ENCODE data around the gene SRD5A1. TPM values are rescaled to one million over a fixed set of nuclear protein-coding genes. Genes with fewer than 3 reads are reported as not detected.
"Not testable (repeated sequence)": the region's sequence is repeated elsewhere in the genome, so short reads cannot be mapped to it uniquely, and the experiment has no call there.

Gene SRD5A1
- total RNA-seq, 1 donor from 2014 or later: 14.0 TPM

GRCh38 chr5:6636293-6636692 is 3.1 kb downstream of the SRD5A1 start:
- intact Hi-C loops (cut with micrococcal nuclease): no loop called here
- Mint-ChIP-seq H3K9me3 (no peaks in the 10 kb centered on the region), H3K27me3 (ENCODE audit: insufficient read depth) (no peaks in the 10 kb centered on the region), H3K4me1 (ENCODE audit: low read depth) (peaks cover 33% of the 10 kb centered on the region), H3K4me3 (no peak overlapping the region), H3K36me3 (ENCODE audit: low read depth) (peaks cover 12% of the 10 kb centered on the region), H3K27ac (no peak overlapping the region)
- no peak for DNase-seq (ENCODE audit: low spot score)

- intact Hi-C loops (cut with micrococcal nuclease): no loop called here
- no peaks in the 10 kb centered on the region for H3K9me3 Mint-ChIP-seq
- DNase-seq (ENCODE audit: low spot score): no peak
- no peaks in the 10 kb centered on the region for H3K27me3 Mint-ChIP-seq (ENCODE audit: insufficient read depth)
- no peak overlapping the region for H3K27ac Mint-ChIP-seq
- H3K36me3 Mint-ChIP-seq (ENCODE audit: low read depth): peaks cover 7% of the 10 kb centered on the region
- peaks cover 25% of the 10 kb centered on the region for H3K4me1 Mint-ChIP-seq (ENCODE audit: low read depth)
- no peak overlapping the region for H3K4me3 Mint-ChIP-seq
These were observed 3.8 kb downstream of the SRD5A1 start for GRCh38 chr5:6637022-6637421.

GRCh38 chr5:6637590-6637989 is 4.3 kb downstream of the SRD5A1 start:
- no peak overlapping the region for H3K4me3 Mint-ChIP-seq
- peaks cover 1% of the 10 kb centered on the region for H3K36me3 Mint-ChIP-seq (ENCODE audit: low read depth)
- no peak overlapping the region for H3K27ac Mint-ChIP-seq
- intact Hi-C loops (cut with micrococcal nuclease): no loop called here
- peaks cover 20% of the 10 kb centered on the region for H3K4me1 Mint-ChIP-seq (ENCODE audit: low read depth)
- H3K27me3 Mint-ChIP-seq (ENCODE audit: insufficient read depth): no peaks in the 10 kb centered on the region
- no peak for DNase-seq (ENCODE audit: low spot score)
- H3K9me3 Mint-ChIP-seq: no peaks in the 10 kb centered on the region

DNA sequence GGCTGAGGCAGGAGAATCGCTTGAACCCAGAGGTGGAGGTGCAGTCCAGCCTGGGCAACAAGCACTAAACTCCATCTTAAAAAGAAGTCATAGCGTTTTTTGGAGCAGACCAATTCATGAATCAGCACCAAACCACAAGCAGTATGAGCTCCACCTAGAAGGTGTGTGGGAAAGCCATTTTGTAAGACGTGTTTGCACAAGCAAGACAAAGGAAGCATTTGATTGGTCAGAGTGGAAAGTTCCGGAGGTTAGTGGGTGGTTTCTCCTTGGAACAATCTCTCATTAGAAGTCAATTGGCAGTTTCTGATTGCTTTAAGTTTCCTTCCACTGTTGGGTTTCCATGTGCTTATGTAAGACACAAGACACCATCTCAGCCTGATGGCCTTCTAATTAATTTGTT is 5.0 kb downstream of the SRD5A1 start:
- DNase-seq (ENCODE audit: low spot score): no peak
- no peaks in the 10 kb centered on the region for H3K9me3 Mint-ChIP-seq
- peaks cover 20% of the 10 kb centered on the region for H3K4me1 Mint-ChIP-seq (ENCODE audit: low read depth)
- H3K4me3 Mint-ChIP-seq: no peak overlapping the region
- H3K27me3 Mint-ChIP-seq (ENCODE audit: insufficient read depth): no peaks in the 10 kb centered on the region
- intact Hi-C loops (cut with micrococcal nuclease): no loop called here
- peaks cover 1% of the 10 kb centered on the region for H3K36me3 Mint-ChIP-seq (ENCODE audit: low read depth)
- H3K27ac Mint-ChIP-seq: no peak overlapping the region

- H3K27ac Mint-ChIP-seq: no peak overlapping the region
- peaks cover 11% of the 10 kb centered on the region for H3K36me3 Mint-ChIP-seq (ENCODE audit: low read depth)
- no peaks in the 10 kb centered on the region for H3K9me3 Mint-ChIP-seq
- intact Hi-C loops (cut with micrococcal nuclease): no loop called here
- no peak overlapping the region for H3K4me3 Mint-ChIP-seq
- peaks cover 4% of the 10 kb centered on the region for H3K27me3 Mint-ChIP-seq (ENCODE audit: insufficient read depth)
- DNase-seq (ENCODE audit: low spot score): no peak
- H3K4me1 Mint-ChIP-seq (ENCODE audit: low read depth): no peaks in the 10 kb centered on the region
These were observed 9.4 kb downstream of the SRD5A1 start for GRCh38 chr5:6642655-6643054.

DNA sequence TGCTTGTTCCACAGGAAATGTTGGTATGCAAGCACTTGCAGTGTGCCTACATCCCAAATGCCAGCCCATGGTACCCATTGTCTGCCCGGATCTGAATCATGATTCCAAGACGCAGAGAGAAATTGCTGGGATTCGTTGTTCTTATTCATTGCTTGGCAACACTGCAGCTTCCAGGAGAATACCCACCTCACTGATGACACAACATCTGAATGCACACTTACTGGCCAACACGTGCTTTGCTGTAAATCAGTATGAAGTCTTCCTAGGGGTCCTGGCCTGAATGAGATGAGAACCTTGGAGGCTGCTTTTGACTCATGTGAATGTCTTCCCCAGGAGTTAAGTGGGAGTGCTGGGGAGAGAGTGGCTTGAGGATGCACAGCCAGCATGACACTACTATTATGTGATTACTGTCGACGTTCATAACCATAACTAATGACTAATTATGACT is 11.6 kb downstream of the SRD5A1 start:
- Mint-ChIP-seq H3K36me3 (ENCODE audit: low read depth) (peaks cover 13% of the 10 kb centered on the region), H3K4me3 (no peak overlapping the region), H3K9me3 (peaks cover 1% of the 10 kb centered on the region), H3K27me3 (ENCODE audit: insufficient read depth) (peaks cover 4% of the 10 kb centered on the region), H3K4me1 (ENCODE audit: low read depth) (peaks cover 2% of the 10 kb centered on the region), H3K27ac (no peak overlapping the region)
- no peak for DNase-seq (ENCODE audit: low spot score)
- intact Hi-C loops (cut with micrococcal nuclease): no loop called here

GRCh38 chr5:6645571-6646362 is 12.5 kb downstream of the SRD5A1 start:
- DNase-seq (ENCODE audit: low spot score); H3K4me1 Mint-ChIP-seq (ENCODE audit: low read depth); H3K27ac Mint-ChIP-seq; H3K4me3 Mint-ChIP-seq; intact Hi-C loops (cut with micrococcal nuclease); H3K9me3 Mint-ChIP-seq; H3K27me3 Mint-ChIP-seq (ENCODE audit: insufficient read depth): not testable (repeated sequence)
- H3K36me3 Mint-ChIP-seq (ENCODE audit: low read depth): peaks cover 15% of the 10 kb centered on the region

DNA sequence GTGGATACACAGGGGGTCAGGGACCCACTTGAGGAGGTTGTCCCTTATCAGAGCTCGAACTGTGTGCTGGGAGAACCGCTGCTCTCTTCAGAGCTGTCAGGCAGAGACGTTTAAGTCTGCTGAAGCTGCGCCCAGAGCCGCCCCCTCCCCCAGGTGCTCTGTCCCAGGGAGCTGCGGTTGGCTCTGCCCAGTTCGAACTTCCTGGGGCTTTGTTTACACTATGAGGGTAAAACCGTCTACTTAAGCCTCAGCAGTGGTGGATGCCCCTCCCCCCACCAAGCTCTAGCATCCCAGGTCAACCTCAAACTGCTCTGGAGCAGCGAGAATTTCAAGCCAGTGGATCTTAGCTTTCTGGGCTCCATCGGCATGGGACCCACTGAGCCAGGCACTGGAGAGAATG is 15.9 kb downstream of the SRD5A1 start:
- Mint-ChIP-seq H3K27me3 (ENCODE audit: insufficient read depth) (peaks cover 4% of the 10 kb centered on the region), H3K4me3 (no peak overlapping the region), H3K4me1 (ENCODE audit: low read depth) (peaks cover 5% of the 10 kb centered on the region), H3K9me3 (peaks cover 3% of the 10 kb centered on the region), H3K36me3 (ENCODE audit: low read depth) (peaks cover 19% of the 10 kb centered on the region), H3K27ac (no peak overlapping the region)
- DNase-seq (ENCODE audit: low spot score): no peak
- intact Hi-C loops (cut with micrococcal nuclease): no loop called here

DNA sequence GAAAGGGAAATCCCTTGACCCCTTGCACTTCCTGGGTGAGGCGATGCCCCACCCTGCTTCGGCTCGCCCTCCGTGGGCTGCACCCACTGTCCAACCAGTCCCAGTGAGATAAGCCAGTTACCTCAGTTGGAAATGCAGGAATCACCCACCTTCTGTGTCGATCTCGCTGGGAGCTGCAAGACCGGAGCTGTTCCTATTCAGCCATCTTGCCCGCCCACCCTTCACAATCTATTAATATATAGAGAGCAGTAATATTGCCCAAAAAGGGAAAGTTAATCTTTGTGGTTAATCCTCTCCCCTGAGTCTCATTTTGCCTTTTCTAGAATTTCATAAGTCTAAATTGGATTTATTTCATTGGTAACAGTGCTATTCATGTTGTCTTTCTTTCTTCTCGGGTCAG is 16.4 kb downstream of the SRD5A1 start:
- Mint-ChIP-seq H3K36me3 (ENCODE audit: low read depth) (peaks cover 16% of the 10 kb centered on the region), H3K27ac (no peak overlapping the region), H3K4me3 (no peak overlapping the region), H3K4me1 (ENCODE audit: low read depth) (peaks cover 5% of the 10 kb centered on the region), H3K9me3 (peaks cover 3% of the 10 kb centered on the region), H3K27me3 (ENCODE audit: insufficient read depth) (peaks cover 4% of the 10 kb centered on the region)
- intact Hi-C loops (cut with micrococcal nuclease): no loop called here
- no peak for DNase-seq (ENCODE audit: low spot score)

DNA sequence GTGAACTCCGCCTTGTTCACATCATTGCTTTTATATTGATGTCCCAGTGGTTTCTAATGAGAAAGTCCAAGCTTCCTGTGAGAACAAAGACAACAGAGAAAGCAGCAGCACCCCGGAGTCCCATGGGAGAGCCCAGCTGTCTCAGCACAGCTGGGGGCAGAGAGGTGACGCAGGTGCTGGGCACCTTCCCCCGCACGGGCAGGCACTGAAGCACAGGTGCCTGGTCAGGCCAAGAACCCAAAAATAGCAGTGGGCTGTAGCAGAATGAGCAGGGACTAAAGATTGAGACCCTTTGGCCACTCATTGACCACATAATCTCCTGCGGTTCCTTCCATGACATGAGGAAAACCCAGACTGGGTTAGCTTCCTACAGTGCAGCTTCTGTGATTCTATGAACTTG is 18.8 kb downstream of the SRD5A1 start:
- Mint-ChIP-seq H3K27ac (no peak overlapping the region), H3K4me1 (ENCODE audit: low read depth) (peaks cover 5% of the 10 kb centered on the region), H3K36me3 (ENCODE audit: low read depth) (peaks cover 30% of the 10 kb centered on the region), H3K9me3 (peaks cover 22% of the 10 kb centered on the region), H3K27me3 (ENCODE audit: insufficient read depth) (no peaks in the 10 kb centered on the region), H3K4me3 (no peak overlapping the region)
- DNase-seq (ENCODE audit: low spot score): no peak
- intact Hi-C loops (cut with micrococcal nuclease): no loop called here

DNA sequence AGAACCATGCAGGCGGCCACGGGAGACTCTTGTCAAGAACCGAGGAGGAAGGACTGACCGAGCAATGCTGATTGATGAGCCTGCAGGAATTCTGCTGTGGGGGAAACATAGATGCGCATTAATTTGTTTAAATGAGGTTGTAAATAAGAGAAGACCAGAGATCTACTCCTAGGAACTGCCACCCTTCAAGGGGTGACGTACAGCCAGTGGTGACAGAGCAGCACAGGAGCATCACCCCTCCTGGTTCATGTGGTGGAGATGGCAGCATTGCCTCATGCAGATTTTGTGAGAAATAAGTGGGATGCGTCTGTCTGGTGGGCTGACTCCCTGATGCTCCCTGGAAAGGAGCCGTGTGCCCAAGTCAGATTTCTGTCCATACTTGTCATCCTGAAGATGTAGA is 22.2 kb downstream of the SRD5A1 start:
- Mint-ChIP-seq H3K36me3 (ENCODE audit: low read depth) (peaks cover 34% of the 10 kb centered on the region), H3K4me1 (ENCODE audit: low read depth) (peaks cover 8% of the 10 kb centered on the region), H3K27ac (no peak overlapping the region), H3K9me3 (peaks cover 23% of the 10 kb centered on the region), H3K4me3 (no peak overlapping the region), H3K27me3 (ENCODE audit: insufficient read depth) (no peaks in the 10 kb centered on the region)
- DNase-seq (ENCODE audit: low spot score): no peak
- intact Hi-C loops (cut with micrococcal nuclease): no loop called here

GRCh38 chr5:6656680-6657079 is 23.4 kb downstream of the SRD5A1 start:
- peaks cover 23% of the 10 kb centered on the region for H3K9me3 Mint-ChIP-seq
- peaks cover 37% of the 10 kb centered on the region for H3K36me3 Mint-ChIP-seq (ENCODE audit: low read depth)
- no peak for DNase-seq (ENCODE audit: low spot score)
- H3K27me3 Mint-ChIP-seq (ENCODE audit: insufficient read depth): no peaks in the 10 kb centered on the region
- no peak overlapping the region for H3K4me3 Mint-ChIP-seq
- intact Hi-C loops (cut with micrococcal nuclease): no loop called here
- H3K4me1 Mint-ChIP-seq (ENCODE audit: low read depth): peaks cover 11% of the 10 kb centered on the region
- no peak overlapping the region for H3K27ac Mint-ChIP-seq

DNA sequence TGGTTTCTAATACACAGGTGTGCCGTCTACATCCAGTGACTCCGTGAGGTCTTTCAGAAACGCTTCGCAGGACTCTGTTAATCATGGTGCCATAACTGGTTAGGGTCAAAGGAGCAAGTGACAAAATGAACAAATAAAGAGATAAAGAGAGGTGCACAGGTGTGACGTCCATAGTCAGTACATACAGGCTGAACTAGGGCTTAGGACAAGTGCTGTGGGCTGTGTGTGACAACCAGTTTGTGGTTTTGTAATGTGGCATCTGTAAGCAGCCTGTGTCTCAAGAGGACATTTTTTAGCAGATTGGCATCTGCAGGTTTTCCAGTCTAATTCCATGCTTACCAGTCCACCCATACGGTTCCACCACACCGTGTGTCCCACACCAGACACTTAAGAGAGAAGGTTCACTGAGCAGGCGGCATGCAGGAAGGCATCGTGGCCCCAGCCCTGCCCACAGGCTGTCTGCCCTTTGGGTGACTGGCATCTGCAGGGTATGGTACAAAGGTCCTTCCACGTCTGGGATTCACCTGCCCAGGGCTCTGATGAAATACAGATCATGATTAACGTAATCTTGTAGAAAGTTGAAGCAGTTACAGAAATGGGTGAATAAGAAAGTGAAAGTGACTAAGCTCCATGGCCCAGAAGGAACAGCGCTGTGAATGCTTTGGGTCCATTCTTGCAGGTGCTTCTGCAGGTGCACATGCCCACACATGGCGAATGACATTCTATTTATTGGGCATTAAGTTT is 26.9 kb downstream of the SRD5A1 start:
- peaks cover 30% of the 10 kb centered on the region for H3K36me3 Mint-ChIP-seq (ENCODE audit: low read depth)
- no peak overlapping the region for H3K4me3 Mint-ChIP-seq
- no peaks in the 10 kb centered on the region for H3K27me3 Mint-ChIP-seq (ENCODE audit: insufficient read depth)
- H3K4me1 Mint-ChIP-seq (ENCODE audit: low read depth): peaks cover 11% of the 10 kb centered on the region
- H3K9me3 Mint-ChIP-seq: peaks cover 22% of the 10 kb centered on the region
- H3K27ac Mint-ChIP-seq: no peak overlapping the region
- intact Hi-C loops (cut with micrococcal nuclease): no loop called here
- DNase-seq (ENCODE audit: low spot score): no peak
